Suprapubic skin (tissue), 4 donors: Measurements from ENCODE around the gene PCGF3. TPM values are rescaled to one million over a fixed set of nuclear protein-coding genes. Genes with fewer than 3 reads are reported as not detected.

Experiments
- DNase-seq, 2 donors: peaks; one replicate each; pipeline ENCODE4 v3.0.0-alpha.2; 2019; ENCODE audit warnings: low spot score in 2 of 2
- H3K27ac ChIP-seq: fragments of 200-600 bp; sonication (generic); one replicate; pipeline ENCODE4 v1.5.1; 2019
- H3K27me3 ChIP-seq: fragments of 200-600 bp; sonication (generic); one replicate; pipeline ENCODE4 v1.5.1; 2019
- H3K36me3 ChIP-seq: fragments of 200-600 bp; sonication (generic); one replicate; pipeline ENCODE4 v1.5.1; 2019
- H3K4me1 ChIP-seq: fragments of 200-600 bp; sonication (generic); one replicate; pipeline ENCODE4 v1.5.1; 2019
- H3K4me3 ChIP-seq: fragments of 200-600 bp; sonication (generic); one replicate; pipeline ENCODE4 v1.5.1; 2019; ENCODE audit warnings: mild to moderate bottlenecking
- H3K9me3 ChIP-seq: fragments of 200-600 bp; sonication (generic); one replicate; pipeline ENCODE4 v1.5.1; 2019
- EP300 ChIP-seq: sonication (generic); formaldehyde crosslinking; IDR thresholded peaks from one replicate; pipeline ENCODE4 v1.6.1; 2017; ENCODE audit warnings: antibody characterized with exemption
- POLR2A ChIP-seq, 2 donors: fragments of 450-650 bp; IDR thresholded peaks; one replicate each; pipeline ENCODE4 v1.6.1; 2017; ENCODE audit warnings: antibody characterized with exemption in 2 of 2, mild to moderate bottlenecking in 2 of 2, moderate library complexity in 2 of 2
- POLR2AphosphoS5 ChIP-seq, 3 donors: sonication (generic); formaldehyde crosslinking; IDR thresholded peaks; one replicate each; pipeline ENCODE4 v1.6.1; 2017; ENCODE audit warnings: antibody characterized with exemption in 3 of 3
- WGBS: methylation state at CpG from one replicate; pipeline ENCODE4 v1.1.5; 2018; 5-methylcytosine and 5-hydroxymethylcytosine counted together
- total RNA-seq, 4 donors: library from RNA; depleted of rRNA; stranded (reverse); fragments of >200 nt; gene quantifications; one replicate each; pipeline ENCODE4 v1.1.0, GENCODE V29; 2016
- TF ChIP-seq, protein P1 (sequence below), 2 donors: fragments of 200-600 bp in 1 of 2; fragments of 450-650 bp in 1 of 2; sonication (generic) in 1 of 2; IDR thresholded peaks; one replicate each; pipeline ENCODE4 v1.5.1; 2016 to 2019; ENCODE audit warnings: antibody characterized with exemption in 2 of 2, mild to moderate bottlenecking in 1 of 2, moderate library complexity in 1 of 2

PCGF3 gene
- total RNA-seq, 4 donors from 2014 or later, result 59.7 to 152 (median 71.2) TPM

DNA sequence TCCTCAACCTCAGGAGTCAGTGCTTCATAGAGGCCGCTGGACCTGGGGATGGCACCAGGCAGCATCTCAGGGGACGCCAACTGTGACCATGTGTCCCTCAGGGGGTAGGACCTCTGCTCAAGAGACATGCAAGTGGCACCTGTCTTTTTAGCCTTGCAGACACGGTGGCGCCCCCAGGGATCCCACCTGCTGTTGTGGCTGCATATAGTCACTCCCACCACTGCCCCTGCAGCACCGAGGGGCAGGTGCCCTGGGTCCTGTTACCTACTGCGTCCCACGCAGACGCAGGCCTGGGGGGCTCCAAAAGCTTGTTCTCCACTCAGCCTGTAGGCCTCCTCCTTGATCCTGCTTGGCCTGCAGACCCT lies 28.8 kb upstream of the PCGF3 start:
- WGBS, result 74% methylated on average over 6 of the region's 8 CpGs
- no peak overlapping the region for H3K27ac ChIP-seq
- peak in 1 of 2 donors; percentile 74 for DNase-seq
- no peaks in the 10 kb centered on the region for H3K9me3 ChIP-seq
- peaks cover 73% of the 10 kb centered on the region for H3K4me1 ChIP-seq
- no peaks in the 10 kb centered on the region for H3K27me3 ChIP-seq
- no peak overlapping the region for H3K4me3 ChIP-seq
- H3K36me3 ChIP-seq, result peaks cover 9% of the 10 kb centered on the region
- TF ChIP-seq, protein P1, sequence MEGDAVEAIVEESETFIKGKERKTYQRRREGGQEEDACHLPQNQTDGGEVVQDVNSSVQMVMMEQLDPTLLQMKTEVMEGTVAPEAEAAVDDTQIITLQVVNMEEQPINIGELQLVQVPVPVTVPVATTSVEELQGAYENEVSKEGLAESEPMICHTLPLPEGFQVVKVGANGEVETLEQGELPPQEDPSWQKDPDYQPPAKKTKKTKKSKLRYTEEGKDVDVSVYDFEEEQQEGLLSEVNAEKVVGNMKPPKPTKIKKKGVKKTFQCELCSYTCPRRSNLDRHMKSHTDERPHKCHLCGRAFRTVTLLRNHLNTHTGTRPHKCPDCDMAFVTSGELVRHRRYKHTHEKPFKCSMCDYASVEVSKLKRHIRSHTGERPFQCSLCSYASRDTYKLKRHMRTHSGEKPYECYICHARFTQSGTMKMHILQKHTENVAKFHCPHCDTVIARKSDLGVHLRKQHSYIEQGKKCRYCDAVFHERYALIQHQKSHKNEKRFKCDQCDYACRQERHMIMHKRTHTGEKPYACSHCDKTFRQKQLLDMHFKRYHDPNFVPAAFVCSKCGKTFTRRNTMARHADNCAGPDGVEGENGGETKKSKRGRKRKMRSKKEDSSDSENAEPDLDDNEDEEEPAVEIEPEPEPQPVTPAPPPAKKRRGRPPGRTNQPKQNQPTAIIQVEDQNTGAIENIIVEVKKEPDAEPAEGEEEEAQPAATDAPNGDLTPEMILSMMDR (IDR thresholded peaks at IDR 0.05), result no peak
- TF ChIP-seq EP300 (no peak), POLR2A (IDR thresholded peaks at IDR 0.05) (no peak), POLR2AphosphoS5 (IDR thresholded peaks at IDR 0.05) (no peak)

- TF ChIP-seq POLR2AphosphoS5 (IDR thresholded peaks at IDR 0.05) (no peak), EP300 (no peak), POLR2A (IDR thresholded peaks at IDR 0.05) (no peak)
- TF ChIP-seq, protein P1 (IDR thresholded peaks at IDR 0.05), result no peak
- Histone ChIP-seq H3K27ac (peak overlapping the region; percentile 59), H3K4me1 (peaks cover 81% of the 10 kb centered on the region), H3K36me3 (peaks cover under 1% of the 10 kb centered on the region), H3K4me3 (no peak overlapping the region), H3K27me3 (no peaks in the 10 kb centered on the region), H3K9me3 (no peaks in the 10 kb centered on the region)
- 49% methylated on average over 19 of the region's 26 CpGs for WGBS
- DNase-seq, result peak in 1 of 2 donors; percentile 80
These were observed 28.0 kb upstream of the PCGF3 start for GRCh38 chr4:677431-678293.

GRCh38 chr4:678331-679103 lies 27.1 kb upstream of the PCGF3 start:
- TF ChIP-seq POLR2AphosphoS5 (IDR thresholded peaks at IDR 0.05) (no peak), POLR2A (IDR thresholded peaks at IDR 0.05) (no peak), EP300 (no peak)
- TF ChIP-seq, protein P1 (IDR thresholded peaks at IDR 0.05), result no peak
- Histone ChIP-seq H3K27me3 (no peaks in the 10 kb centered on the region), H3K4me1 (peaks cover 80% of the 10 kb centered on the region), H3K36me3 (no peaks in the 10 kb centered on the region), H3K4me3 (no peak overlapping the region), H3K9me3 (no peaks in the 10 kb centered on the region), H3K27ac (peak overlapping the region; percentile 19)
- DNase-seq, result peak in 1 of 2 donors; percentile 78
- 72% methylated on average over 5 of the region's 14 CpGs for WGBS

GRCh38 chr4:679104-679481 lies 26.5 kb upstream of the PCGF3 start:
- peaks cover 82% of the 10 kb centered on the region for H3K4me1 ChIP-seq
- no peak overlapping the region for H3K4me3 ChIP-seq
- H3K27me3 ChIP-seq, result no peaks in the 10 kb centered on the region
- TF ChIP-seq POLR2A (IDR thresholded peaks at IDR 0.05) (no peak), EP300 (no peak), POLR2AphosphoS5 (IDR thresholded peaks at IDR 0.05) (no peak)
- TF ChIP-seq, protein P1 (IDR thresholded peaks at IDR 0.05), result no peak
- H3K36me3 ChIP-seq, result no peaks in the 10 kb centered on the region
- H3K27ac ChIP-seq, result no peak overlapping the region
- no peak for DNase-seq
- WGBS, result 63% methylated on average over 8 of the region's 13 CpGs
- H3K9me3 ChIP-seq, result no peaks in the 10 kb centered on the region

DNA sequence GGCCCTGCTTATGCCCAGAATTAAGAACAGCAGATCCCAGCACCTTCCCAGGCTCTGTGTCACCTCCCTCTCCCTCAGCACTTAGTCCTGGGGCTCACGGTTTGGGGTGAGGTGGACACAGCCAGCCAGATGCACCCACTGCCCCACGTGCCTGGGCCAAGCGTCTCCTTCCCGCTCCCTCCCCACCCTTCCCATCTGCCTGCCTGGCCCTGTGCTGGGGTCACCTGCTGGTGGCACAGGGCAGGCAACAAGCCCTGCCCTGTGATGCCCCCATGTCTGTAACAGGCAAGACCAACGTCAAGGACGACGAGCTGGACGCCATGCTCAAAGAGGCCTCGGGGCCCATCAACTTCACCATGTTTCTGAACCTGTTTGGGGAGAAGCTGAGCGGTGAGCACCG lies 26.0 kb upstream of the PCGF3 start:
- Histone ChIP-seq H3K27ac (no peak overlapping the region), H3K27me3 (no peaks in the 10 kb centered on the region), H3K36me3 (no peaks in the 10 kb centered on the region), H3K9me3 (no peaks in the 10 kb centered on the region), H3K4me1 (peaks cover 84% of the 10 kb centered on the region), H3K4me3 (no peak overlapping the region)
- TF ChIP-seq POLR2AphosphoS5 (IDR thresholded peaks at IDR 0.05) (no peak), EP300 (no peak), POLR2A (IDR thresholded peaks at IDR 0.05) (no peak)
- TF ChIP-seq, protein P1 (IDR thresholded peaks at IDR 0.05), result no peak
- WGBS, result 76% methylated on average over 5 of the region's 11 CpGs
- no peak for DNase-seq
